NCI-H82 (cell line): ENCODE data around the gene STAMBPL1.
"Not testable (repeated sequence)": the region's sequence is repeated elsewhere in the genome, so short reads cannot be mapped to it uniquely, and the experiment has no call there.

Experiments used
- DNase-seq: peaks from one replicate; lab custom pipeline; 2025; lab: John Stamatoyannopoulos, UW

The STAMBPL1 gene

DNA sequence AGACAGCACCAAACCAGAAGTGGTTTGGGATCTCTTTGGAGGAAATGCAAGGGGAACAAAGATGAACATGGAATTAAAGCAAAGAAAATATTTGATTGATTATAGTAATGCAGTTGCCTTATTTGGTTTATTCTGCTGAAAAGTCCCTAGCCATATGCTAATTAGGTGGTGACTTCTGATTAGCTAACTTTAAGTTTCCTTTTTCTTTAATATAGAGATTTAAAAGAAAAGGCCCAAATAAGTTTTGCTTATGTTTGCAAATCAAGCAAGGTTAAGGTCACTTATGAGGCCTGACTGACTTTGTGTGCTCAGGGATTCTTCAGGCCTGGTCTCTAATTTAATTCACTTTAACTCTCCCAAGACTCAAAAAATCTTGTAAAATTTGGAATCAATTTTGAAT is 22.2 kb upstream of the STAMBPL1 start:
- no peak for DNase-seq

DNA sequence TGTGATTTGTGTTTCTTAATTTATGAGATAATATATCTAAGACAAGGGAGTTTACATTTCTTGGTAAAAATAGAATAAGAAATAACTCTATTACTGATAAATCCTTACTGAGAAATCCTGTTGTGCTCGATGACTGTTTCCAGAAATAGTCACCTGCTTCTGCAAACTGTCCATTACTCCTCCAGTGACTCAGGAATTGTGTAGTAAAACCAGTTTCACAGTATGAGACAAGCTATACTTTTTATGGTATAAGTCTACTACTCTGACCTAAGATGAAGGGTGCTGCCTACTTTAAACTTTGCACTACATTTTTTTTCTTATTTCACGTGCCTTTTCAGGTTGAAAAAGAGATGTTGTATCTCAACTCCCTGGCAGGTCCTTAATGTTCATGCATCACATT is 21.6 kb upstream of the STAMBPL1 start:
- no peak for DNase-seq

DNA sequence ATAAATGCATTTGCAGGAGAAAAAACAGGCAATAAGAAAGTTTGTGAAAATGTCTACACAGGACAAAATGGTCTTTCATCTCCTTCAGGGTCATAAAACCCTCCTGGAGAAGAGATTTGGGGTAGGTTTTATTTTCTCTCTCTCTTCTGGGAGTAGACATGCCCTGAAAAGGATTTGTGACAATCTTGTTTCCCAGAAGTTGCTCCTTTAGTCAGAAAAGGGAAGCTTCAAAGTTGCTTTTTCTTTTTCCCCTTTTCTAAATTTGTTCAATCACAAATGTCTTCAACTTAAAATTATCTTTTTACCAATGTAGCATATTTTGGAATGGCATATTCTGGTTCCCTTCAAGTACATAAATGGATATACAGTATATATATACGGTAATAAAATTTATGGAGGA is 19.0 kb upstream of the STAMBPL1 start:
- DNase-seq, result no peak

DNA sequence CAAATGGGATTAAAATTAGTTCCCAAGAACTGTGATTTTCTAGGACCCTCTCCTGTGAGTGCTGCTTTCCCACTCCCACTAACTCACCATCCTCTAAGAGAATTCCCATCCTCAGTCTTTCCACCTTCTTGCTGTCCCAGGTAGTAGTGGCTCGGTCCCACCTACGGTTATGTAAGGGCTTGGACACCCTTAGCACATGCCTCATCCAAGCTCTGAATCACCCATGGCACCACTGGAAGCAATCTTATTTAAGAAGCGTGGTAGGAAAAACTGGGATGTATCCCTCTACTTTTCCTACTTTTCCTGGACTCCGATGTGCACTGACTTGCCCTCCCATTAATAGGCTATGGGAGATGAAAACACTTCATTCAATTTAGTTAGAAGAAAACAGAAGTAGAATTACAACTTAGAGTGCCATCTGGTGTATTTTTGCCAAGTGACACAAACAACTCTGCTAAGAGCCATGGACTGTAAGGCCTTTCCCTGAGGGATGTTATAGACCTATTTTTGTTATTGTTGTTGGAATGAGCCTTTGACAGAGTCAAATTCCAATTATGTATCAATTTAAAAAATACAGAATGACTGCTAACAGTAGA is 14.7 kb upstream of the STAMBPL1 start:
- DNase-seq, result no peak

DNA sequence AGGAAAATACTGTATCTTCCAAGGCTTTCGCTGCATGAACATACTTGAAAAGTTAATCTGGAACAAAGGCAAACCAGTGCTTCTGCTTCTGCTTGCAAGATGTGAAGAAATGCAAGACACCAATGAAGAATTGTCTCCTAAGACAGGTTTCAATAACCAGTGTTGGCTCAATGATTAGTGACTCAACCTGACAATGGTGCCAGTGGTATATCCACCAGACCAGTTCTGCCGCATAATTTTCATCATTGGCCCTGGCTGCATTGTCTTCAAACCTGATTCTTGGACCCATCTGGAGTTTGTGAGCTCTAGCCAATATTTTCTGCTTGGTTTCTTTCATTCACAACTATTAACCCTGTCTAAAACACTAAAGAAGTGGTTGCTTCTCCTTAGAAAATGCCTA is 13.6 kb upstream of the STAMBPL1 start:
- DNase-seq, result no peak

- no peak for DNase-seq
Observed at GRCh38 chr10:88870089-88870488, 10.0 kb upstream of the STAMBPL1 start.

DNA sequence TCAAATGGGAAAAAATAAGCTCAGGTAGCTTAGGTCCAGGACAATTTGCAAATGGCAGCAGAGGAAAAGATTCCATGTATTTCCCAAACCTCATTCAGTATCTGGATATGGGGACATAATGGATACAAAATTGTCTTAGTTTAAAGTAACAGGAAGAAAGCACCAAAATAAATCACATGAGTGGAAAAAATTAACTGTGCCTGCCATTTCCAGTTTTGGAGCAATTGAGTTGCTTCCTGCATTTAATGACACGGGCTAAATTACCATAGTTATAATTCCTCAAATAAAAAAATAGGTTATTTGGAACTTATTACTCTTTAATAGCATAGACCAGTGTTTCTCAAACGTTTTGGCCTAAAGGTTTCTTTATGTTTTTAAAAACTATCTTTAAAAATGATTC is 6.3 kb upstream of the STAMBPL1 start:
- no peak for DNase-seq

GRCh38 chr10:88874281-88874680 is 5.8 kb upstream of the STAMBPL1 start:
- no peak for DNase-seq

DNA sequence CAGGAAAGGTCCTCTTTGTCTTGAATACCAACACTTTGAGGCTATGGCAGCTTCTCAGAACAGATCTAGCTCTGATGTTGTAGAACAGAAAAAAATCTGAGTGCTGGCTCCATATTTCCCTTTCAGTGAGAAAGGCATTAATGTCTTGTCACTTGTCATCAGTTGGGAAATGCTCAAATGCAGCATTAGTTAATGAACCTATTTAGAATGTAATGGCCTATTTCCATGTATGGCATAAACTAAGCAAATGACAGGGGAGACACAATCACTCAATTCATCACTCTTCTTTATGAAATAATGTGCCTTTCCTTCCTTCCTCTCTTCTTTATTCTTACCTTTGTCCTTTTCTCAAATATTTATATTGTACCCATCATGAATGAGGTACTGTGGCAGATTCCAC is 5.0 kb upstream of the STAMBPL1 start:
- no peak for DNase-seq

DNA sequence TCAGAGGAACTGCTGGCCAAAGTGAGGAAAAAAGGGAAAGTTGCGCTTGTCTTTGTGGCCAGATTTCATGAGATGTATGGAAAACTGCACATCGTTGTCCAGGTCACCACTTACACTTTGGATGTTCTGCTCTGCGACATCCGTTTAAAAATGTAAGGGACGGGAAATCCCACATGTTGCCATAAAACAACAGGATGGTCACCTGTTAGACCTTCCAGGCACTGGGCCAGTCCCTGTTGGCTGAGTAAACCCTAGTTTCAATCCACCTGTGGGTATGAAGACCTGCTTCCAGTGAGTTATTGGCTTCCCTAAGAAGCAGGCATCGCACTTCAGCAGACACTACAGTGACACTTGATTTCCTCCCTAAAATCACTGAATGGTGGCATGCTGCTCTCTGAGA is 2.7 kb upstream of the STAMBPL1 start:
- no peak for DNase-seq

GRCh38 chr10:88880282-88881076 is 434 bp downstream of the STAMBPL1 start:
- DNase-seq, result peak; percentile 76

- DNase-seq, result no peak
Observed at GRCh38 chr10:88881320-88881719, 1.3 kb downstream of the STAMBPL1 start.

DNA sequence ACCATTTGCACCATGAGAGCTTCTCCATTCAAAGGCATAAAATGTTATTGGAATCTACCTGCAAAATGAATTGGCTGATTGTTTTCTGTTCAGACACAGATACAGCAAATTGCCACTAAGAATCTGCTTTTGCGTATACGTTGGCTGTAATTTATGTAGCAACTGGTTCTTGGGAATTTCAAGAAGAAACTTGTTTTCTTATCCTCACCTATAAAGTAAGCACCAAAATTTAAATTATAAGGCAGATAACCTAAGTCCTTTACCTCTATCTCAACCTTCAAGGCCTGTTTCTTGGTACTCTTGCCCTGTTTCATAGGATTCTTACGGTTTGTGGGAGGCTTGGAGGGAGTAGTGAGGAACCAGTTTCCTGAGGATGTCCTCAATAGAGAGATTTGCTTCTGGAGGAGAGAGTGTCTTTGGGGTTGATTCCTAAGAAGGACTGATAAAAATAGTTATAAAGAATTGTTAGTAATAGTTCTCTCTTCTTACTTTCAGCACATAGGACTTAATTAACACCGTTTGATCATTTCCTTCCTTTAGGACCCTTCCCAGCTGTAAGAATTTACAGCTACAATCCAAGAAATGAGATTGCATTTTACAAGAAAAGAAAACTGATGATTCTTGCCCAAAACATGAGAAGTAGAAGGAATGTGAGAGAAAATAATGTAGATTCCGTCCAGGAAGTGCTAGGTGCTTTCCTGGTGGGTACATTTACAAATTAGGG is 2.0 kb downstream of the STAMBPL1 start:
- DNase-seq, result no peak

DNA sequence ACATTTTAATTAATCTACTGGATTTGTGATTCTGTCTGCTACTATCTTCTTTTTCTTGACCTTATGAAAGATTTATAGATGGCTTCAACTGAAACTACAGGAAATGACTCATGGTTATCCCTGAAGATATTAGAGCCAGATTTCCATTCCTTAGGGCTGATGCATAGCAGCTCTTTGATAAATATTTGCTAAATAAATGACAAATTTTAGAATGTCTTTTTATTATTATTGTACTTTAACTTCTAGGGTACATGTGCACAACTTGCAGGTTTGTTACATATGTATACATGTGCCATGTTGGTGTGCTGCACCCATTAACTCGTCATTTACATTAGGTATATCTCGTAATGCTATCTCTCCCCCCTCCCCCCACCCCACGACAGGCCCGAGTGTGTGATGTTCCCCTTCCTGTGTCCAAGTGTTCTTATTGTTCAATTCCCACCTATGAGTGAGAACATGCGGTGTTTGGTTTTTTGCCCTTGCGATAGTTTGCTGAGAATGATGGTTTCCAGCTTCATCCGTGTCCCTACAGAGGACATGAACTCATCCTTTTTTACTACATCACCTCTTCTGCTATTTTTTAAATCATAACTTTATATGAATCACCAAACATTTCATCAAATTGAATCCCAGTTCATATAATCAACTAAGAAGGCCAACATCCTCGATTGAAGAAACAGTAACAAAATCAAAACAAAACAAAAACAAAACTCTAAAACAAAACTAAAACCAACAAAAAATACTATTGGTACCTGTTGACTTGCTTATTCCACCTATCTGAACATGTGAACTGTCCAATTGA is 2.8 kb downstream of the STAMBPL1 start:
- not testable (repeated sequence) for DNase-seq

DNA sequence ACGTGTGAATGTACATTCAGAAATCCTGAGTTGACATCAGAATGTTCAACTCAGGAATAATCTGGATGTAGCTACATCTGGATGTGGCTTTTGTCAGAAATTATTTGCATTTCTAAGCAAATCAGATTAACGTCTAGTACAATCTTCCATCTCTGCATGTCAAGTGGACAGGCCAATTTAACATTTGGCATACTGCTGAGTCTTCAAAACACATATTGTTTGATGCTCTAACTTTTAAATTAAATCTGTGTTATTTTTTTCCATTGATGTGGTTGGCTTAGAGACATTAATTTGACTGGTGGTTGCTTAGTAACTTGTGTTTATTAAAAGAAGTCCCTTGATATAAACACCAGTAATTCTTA is 3.4 kb downstream of the STAMBPL1 start:
- DNase-seq, result no peak

GRCh38 chr10:88886557-88886956 is 6.5 kb downstream of the STAMBPL1 start:
- no peak for DNase-seq

DNA sequence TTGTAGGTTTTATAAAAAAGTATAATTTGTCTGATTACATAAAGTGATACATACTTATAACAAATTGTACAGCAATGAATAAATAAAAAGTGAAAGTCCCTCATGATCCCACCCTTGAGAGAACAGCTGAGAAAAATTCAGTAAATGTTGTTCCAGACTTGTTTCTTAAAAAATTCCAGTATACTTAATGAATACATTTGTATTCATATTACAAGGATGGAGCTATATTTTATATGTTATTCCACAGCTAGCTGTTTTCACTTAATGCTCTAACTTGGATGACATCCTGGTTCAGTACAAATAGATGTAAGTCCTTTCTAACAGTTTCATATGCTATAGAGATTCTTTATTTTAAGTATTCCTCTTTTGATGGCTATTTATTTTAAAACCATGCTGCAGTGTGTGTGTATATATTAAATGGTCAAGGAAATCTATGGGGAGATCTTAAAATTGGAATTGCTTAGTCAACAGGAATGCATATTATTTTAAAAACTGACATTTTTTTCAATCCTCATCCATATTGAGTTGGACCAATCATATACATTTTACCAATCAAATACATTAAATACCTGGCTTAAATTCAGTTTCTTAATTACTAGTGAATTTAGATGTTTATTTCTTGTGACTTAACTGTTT is 8.9 kb downstream of the STAMBPL1 start:
- no peak for DNase-seq

GRCh38 chr10:88889559-88890337 is 9.7 kb downstream of the STAMBPL1 start:
- no peak for DNase-seq

- DNase-seq, result no peak
Observed at GRCh38 chr10:88890681-88891381, 10.8 kb downstream of the STAMBPL1 start.

DNA sequence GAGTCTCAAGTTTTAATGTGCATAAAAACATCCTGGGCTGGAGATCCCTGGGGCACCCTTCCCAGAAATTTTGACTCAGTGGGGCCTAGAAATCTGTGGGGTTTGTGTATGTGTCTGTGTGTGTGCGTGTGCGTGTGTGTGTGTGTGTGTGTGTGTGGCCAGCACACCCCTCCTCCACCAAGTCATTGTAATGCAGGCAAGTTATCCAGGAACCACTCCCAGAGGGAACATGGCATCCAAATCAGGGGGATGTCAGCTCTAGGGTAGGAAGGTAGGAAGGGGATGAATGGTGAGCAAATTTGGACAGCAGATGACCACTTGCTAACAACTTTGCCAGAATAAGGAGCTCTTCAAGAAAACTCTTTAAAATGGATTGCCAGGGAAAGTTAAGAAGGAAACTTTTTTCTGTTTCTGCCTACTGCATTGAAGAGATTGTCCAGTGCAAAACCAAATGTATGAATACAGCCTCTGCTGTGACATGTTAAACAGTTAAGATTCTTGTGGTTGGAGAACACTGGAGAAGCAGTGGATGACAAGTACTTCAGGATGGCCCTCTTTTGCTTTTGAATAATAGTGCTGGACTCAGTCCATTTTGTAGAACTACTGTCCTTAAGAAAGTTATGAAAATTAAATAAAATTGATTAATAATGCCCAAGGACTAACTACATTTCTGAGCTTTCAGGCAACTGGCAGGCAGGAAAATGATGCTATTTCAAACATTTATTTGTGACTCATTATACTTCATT is 12.3 kb downstream of the STAMBPL1 start:
- DNase-seq, result no peak
